NCI-H187 treated with DMSO at 0.1 percent for 48 hours (cell line): ENCODE data around the gene TBC1D22A.

Source experiments
- DNase-seq: peaks from one replicate; lab custom pipeline; 2025; lab: John Stamatoyannopoulos, UW

Gene TBC1D22A

DNA sequence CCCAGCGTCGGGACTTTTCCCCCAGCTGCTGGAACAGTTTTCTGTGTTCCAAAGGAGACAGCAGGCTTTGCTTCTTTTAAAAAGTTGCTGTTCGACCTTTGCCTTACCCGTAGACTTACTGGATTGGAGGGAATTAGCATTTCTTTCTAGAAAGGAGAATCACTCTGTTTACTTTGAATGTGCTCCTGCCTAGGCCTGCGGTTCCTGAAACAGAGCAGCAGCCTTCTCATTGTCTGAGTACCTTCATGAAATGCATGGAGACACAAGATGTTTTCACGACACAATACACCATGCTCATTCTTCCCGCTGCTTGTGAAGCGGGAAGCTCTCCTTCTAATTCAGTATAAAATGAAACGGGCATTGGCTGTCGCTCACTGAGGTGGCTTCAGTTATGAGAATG is 196.2 kb downstream of the TBC1D22A start:
- no peak for DNase-seq

DNA sequence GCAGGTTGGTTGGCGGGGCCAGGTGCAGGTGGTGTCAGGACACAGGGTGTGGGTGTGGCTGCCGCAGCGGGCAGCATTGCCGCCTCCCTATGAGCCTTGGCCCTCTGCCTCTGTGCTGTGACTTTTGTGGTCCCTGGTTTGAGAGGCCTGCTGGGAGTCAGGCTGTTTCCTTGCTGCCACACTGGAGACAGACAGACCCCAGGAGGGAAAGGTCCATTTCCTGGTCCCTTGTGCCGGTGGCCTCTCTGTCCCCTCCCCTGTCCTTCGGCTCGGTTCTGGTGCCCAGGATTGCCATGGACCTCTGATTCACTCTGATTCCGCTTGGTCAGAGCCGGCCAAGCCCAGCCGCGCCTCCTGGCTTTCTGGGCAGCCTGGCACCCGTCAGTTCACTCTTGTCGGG is 196.9 kb downstream of the TBC1D22A start:
- no peak for DNase-seq

- DNase-seq, result no peak
These were observed 199.3 kb downstream of the TBC1D22A start for GRCh38 chr22:46961591-46962295.

DNA sequence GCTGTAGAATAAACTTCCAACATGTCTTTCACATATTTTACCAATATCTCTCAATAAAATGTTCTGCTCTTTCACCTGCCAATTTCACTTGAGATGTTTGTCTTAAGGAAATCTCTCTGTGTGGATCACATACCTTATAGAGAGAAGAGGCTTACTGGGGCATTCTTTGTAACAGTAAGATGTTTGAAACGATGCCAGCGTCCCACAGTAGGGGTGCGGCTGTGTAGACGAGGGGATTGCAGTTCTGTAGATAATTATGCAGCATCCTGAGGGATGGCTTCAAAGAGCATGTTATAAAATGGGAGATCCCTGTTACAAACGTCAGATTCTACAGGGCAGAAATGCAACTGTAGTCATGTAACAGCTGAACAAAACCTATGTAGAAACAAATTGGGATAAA is 200.0 kb downstream of the TBC1D22A start:
- DNase-seq, result no peak

DNA sequence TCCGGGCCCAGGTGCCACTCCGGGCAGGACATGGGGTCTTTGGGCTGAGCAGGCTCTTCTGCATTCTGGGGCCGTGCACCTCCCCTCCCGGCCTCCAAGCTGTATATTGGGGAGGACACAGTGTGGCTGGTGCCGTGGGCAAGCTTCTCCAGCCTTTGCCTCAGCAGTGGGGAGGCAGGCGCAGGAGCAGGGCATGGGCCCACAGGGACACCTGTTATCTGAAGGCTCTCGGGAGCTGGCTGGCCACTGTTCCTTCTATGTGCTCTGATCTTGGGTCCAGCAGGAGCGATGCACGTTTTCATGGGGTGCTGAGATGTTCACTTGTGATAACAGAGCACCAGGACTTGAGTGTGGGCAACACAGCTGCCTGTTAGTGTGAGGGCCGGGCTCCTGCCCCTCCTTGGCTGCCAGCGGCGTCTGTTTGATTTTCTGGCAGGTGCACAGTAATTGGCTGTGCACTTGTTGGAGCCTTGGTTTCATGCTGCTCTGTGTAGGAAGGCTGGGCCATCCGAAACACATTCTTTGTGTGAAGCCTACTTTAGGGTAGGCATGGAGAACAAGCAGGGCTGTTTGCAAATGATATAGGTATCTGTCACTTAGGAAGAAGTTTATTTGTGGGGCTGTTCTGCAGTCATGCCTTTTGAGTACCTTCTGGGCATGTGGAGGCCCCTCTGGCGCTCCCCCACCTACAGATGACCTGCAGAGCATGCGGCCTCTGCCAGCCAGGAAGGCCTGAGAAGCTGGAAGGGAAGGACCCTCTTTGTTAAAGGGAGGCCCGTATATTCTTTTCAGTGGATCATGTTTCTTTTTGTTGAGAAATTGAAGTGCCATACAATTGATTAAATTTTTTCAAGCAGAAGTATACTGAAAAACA is 201.5 kb downstream of the TBC1D22A start:
- DNase-seq, result no peak

DNA sequence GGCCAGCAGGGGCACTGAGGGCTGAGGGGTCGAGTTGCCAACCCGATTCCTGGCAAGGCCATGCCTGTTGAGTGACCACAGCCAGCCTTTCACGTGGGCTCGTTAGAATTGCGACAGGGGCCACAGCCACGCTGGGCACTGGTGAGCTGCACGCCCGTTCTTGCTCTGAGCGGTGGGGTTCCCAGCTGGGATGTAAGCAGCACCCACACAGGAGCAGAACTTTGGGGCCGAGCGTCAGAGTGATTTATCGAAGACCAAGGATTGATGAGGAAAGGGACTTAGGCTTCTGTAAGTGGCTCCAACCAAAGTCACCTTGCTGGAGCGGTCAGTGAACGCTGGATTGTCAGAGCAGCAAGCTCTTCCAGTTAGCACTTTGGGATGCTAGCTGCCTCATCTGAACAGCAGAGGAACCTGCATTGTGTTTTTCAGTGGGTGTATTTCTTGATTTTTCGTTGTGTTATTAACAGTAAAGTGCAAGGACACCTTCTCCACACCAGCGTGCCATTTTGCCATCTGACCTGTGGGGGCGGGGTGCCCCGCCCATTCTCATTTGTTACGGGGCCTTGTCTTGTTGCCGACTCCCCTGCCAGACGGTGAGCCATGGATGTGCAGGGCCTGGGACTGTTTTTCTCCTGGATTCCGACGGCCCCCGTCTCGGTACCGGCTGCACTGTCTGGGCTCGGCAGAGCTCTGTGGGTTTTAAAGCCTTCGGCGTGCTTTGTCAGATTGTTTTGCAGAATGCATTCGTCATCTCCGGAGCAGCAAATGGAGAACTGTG is 202.5 kb downstream of the TBC1D22A start:
- no peak for DNase-seq

DNA sequence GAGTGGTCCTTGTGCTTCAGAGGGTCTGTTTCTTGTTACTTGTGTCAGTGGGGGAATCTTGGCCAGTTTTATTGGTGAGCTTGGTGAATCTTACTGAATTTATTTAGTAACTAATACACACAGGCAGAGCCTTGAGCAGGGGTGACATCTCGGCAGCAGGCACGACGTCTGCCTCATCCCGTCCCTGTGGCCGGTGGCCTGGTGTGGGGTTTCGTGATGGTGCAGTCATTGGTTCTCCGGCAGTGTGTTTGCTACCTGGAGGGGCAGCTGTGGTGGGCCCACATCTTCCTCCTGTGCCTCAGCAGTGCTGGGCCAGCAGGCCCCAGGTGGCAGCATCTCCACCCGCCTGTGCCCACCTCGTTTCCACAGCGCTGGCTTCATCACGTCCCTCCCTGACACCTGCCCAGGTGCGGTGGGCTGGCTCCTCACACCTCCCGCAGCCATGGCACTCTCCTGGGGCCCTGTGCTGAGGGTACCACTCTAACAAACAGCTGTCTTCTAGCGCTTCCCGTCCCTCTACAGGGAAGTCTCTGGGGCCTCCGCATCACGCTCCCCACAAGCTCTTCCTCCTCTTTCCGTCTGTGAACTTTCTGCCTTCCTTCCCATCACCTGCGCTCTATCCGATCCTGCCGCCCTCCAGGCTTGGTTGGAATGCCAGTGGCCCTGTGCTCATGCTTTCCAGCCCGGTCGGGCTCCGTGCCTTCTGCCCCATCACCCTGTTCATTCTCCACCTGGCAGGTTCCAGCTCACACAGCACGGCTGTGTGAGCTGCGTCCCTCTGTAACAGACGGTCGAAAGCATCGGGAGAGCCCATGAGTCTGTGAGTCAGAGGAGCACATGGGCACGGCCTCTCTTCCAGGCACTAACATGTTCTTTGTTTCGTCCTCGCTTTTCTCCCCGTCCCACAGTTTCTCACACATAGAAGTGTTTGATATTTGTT is 203.4 kb downstream of the TBC1D22A start:
- no peak for DNase-seq

DNA sequence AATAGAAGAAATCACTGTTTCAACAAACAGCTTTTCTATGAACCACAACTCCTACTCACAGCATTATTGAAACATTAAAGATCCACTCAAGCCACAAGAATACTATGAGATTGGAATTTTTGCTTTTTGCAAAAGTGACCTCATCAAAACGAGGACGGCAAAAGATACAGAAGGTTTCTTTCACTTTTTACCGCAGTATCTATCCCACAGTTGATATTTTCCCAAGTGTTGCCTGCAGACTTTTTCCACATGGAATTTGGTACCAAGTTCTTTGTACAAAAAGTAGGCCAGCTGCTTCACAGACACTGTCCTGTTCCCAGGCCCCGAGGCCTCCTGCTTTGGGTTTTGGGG is 204.0 kb downstream of the TBC1D22A start:
- no peak for DNase-seq

DNA sequence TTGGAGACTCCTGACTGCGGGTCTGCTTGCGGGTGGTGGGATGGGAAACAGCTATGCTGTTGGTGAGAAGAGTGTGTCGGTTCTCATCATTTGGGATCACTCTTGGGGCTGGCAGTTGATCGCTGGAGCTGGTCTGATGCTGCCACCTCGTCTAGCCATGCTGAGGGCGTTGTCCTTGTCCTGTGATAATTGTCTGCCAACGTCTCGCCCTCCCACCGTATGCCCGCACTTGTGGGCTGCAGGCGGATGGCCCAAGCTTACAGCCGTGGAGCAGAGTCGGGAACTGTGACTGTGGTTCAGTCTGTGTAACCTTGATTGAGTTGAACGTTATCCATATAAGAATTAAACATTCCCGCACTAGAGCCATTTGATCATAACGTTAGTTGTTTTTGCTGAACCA is 204.4 kb downstream of the TBC1D22A start:
- no peak for DNase-seq

DNA sequence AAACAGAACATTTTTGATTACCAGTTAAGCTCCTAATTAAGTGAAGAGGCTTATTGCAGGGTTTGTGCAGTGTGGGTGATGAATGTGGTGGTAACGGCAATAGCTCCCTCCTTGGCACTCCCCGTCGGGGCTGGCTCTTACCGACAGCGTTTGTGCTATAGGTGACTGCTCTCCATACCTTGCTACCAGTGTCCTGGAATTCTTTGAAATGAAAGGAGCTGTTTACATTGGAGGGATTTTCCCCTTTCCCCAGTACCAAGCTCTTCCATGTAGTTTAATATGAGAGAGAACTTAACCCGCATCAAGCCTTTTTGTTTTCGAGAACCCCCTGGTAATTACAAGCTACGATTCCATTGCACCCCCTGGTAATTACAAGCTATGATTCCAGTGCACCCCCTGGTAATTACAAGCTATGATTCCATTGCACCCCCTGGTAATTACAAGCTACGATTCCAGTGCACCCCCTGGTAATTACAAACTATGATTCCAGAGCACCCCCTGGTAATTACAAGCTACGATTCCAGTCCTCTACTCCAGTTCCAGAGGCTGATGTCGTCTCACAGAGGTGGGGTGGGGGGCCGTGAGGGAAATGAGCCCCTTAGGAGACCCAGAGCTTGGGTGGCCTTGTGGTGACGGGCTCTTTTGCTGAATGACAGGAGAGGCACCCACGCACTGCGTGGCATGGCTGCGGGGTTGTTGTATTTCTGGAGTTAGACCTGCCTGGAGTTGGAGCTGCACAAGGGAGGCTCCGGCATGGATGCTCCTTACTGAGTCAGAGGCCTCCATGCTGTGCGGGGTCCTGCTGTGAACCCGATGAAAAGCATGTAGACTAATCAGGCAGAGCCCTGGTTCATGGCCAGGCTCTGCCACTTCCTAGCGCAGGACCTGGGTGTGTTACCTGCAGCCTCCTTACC is 205.3 kb downstream of the TBC1D22A start:
- no peak for DNase-seq

- no peak for DNase-seq
These were observed 205.9 kb downstream of the TBC1D22A start for GRCh38 chr22:46968359-46968740.

- DNase-seq, result no peak
These were observed 206.4 kb downstream of the TBC1D22A start for GRCh38 chr22:46968848-46969247.

GRCh38 chr22:46969491-46969890 is 207.0 kb downstream of the TBC1D22A start:
- no peak for DNase-seq

DNA sequence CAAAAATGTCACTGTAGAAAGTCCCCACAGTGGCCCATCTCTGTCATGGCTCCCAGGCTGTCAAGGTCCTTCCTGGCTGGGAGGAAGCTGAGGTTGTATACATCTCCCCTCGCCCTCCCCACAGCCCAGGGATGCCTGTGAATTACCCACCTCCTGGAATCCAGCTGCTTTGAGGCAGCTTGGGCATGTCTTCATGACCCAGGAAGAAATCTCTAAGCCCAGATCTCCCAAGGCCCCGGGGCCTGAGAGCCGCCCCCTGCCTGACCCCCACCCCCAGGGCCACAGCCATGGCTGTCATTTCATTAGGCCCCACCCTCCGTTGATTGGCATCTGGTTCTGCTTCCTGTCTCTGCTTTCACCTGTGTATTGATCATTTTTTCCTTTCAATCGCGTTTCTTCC is 207.5 kb downstream of the TBC1D22A start:
- DNase-seq, result no peak

DNA sequence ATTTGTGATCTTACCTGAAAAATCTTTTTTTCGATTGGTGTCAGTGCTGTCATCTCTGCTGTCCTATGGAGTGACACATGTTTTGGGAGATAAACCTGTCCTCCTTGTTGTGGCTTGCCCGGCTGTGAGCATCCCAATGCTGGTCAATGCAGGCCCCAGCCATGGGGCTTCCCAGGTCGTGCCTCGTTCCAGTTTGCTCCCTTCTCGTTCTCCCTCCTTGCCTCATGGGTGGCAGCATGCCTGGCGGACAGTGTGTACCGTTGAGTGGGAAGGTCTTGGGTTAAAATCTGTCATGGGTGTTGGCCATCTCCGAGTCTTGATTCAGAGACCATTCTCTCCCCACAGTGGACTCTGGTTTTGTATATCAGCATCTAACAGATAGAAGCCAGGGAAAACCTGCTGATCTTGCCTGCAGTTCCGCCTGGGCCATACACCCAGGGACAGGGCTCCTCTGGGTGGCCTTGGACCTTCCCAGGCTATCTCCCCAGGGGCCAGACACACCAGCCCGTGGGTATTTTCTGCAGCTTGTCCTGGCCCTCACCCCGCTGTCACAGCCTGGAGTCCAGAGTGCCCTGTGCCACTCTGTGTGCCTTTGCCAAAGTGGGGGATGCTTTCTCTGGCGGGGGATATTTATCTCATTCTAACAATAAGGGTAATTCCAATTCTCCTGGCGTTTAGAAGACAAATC is 208.1 kb downstream of the TBC1D22A start:
- no peak for DNase-seq

DNA sequence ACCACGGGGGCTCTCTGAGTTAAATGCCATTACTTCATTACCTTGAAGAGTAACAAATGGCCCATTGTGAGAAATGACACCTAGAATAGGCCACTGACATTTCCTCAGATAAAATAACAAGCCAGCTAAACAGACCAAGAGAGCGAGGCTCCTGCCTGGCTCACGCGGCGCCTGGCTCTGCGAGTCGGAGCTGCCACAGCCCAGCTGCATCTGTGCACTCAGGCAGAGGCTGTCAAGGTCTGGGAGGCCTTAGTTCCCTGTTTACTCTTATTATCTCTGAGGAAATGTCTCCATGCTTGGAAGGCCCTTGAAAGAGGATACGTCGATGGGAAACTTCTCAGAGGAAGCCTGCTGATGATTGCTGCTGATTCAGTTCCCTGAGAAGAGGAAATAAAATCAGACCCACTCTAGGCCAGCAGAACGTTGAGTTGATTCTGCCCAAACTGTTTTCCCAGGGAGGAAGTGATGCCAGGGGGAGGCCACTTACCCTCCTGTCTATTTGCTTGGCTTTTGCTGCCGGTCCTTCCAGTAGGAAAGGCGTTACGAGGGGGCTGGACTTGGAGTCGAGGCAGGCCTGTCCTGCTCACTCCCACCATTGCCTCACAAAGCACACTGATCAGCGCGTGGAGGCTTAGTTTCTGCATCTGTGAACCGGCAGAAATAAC is 208.8 kb downstream of the TBC1D22A start:
- no peak for DNase-seq

DNA sequence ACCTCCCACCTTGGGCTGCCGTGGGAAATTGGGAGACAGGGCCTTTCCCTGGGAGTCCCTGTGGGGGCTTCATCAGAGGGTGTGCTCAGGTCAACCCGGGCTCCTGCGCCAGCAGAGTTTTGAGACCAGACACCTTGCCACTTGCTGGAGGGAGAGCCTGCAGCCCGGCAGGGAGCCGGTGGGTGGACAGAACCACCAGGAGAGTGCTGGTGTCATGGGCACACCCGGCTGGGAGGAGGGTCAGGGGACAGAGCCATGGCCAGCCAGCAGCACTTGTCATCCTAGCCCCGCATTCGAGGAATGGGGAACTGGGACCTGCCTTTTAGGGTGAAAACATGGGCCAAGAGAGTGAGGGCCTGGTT is 209.3 kb downstream of the TBC1D22A start:
- DNase-seq, result no peak

GRCh38 chr22:46972256-46972655 is 209.8 kb downstream of the TBC1D22A start:
- DNase-seq, result no peak
